ENCODE data around the gene RAPGEF3. TPM values are rescaled to one million over a fixed set of nuclear protein-coding genes. Genes with fewer than 3 reads are reported as not detected.
A peak's percentile ranks its signal among the peaks of the same experiment; 100 is the strongest.

The RAPGEF3 gene
- polyA plus RNA-seq, 5 donors = 11.2 to 20.3 (median 16.1) TPM

DNA sequence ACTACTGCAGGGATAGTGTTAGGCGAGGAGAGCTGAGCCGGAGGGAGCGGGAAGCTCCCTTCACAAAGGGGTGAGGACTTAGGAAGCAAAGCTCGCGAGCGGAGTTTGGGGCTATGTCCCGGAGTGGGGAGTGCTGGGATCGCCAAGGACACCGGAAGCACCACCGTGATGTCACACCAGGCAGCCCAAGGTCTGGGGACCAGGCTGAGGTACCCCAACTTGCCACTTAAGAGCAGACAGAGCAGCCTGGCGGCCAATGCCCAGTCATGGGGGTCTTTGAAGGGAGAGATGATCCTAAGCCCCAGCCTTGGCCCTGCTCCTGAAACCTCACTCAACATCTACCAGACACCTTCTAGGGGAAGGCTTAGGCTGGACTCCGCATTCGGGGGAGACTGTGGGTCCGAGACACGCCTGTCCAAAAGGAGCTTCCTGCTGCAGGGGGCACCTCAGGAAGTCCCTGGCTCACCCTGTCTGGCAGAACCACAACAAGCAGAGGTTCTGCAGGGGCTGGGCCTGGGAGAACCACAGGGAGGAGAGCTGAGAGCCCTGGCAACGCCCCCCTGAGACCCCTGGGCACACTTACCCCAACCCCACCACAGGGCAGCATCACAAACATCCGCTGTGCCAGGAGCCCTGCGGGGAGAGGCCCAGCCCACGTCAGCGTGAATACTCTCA lies 32.1 kb upstream of the RAPGEF3 start:
- no peak for DNase-seq

DNA sequence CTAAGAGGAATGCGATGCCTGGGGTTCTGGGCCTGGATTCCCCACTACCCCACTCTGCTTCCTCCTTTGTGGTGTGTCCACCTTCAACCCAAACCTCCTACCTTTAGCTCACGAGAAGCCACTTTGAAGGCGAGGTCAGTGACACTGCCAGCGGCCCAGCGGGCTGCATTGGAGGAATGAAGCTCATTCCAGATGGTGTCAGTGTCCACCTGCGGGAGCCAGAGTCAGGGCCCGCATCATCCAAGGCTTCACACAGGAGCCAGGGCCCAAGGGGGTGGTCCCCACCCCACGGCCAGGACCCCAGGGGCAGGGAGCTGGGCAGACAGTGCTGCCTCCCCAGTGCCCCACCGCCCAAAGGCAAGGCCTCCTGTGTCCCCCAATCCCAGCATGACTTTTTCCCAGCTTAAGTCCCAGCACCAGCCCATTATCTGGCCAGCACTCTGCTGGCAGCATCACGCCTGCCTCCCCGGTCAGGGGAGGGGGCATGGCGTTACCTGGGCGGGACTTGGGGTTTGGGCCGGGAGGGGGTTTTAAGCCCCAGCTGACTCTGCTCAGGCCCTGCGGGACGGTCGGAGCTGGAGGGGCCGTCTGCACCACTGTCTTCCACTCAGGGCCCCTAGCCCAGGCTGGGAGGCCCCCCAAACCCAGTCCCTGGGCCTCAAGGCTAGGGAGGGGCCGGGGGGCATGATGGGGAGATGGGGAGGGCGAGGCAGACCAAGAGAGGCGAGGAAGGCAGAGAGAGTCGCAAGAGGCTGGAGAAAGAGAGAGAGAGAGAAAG lies 31.2 kb upstream of the RAPGEF3 start:
- no peak for DNase-seq

DNA sequence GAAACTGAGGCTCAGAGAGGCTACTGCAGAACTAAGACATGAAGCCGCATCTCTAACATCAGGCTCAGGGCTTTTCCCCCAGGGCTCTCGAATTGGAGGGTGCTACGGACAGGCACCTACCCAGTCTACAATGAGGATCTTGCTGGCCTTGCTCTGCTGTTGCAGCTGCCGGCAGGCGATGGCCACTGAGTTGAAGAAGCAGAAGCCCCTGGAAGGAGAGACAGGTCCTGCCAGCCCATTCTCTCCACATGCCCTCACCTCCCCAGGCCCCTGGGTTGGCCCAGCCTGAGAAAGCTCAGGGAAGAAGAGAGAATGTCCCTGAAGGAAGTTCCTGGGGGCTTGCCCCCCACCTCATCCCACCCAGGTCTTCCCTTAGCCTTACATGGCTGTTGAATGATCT lies 30.5 kb upstream of the RAPGEF3 start:
- DNase-seq = no peak

DNA sequence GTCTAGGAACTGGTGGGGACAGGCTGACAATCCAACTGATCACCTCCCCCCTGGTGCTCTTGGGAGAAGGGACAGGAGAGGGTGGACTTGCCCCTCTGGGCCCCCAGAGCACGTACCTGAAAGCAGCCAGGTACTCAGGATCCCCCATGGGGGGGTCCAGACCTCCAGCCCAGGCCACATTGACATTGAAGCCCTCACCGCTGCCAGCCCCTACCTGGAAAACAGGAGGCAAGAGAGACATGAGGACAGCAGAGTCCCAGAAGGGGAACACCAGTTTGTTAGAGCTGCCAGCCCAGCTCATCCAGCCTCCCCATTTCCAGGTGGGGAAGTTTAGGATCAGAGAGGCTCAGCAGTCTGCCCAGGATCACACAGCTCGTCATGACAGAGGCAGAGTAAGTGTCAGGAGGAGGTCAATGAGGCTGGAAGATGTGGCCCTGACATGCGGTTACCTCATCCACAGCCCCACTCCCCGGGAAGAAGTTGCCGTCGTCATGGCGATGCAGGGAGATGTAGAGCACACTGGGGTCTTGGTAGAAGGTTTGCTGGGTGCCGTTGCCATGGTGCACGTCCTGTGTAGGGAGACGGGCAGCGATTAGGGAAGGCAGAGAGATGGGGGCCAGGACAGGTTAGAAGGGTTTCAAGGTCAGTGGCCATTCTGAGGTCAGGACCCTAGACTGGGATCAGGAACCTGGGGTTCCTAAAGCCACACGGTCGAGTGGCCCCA lies 29.1 kb upstream of the RAPGEF3 start:
- no peak for DNase-seq

DNA sequence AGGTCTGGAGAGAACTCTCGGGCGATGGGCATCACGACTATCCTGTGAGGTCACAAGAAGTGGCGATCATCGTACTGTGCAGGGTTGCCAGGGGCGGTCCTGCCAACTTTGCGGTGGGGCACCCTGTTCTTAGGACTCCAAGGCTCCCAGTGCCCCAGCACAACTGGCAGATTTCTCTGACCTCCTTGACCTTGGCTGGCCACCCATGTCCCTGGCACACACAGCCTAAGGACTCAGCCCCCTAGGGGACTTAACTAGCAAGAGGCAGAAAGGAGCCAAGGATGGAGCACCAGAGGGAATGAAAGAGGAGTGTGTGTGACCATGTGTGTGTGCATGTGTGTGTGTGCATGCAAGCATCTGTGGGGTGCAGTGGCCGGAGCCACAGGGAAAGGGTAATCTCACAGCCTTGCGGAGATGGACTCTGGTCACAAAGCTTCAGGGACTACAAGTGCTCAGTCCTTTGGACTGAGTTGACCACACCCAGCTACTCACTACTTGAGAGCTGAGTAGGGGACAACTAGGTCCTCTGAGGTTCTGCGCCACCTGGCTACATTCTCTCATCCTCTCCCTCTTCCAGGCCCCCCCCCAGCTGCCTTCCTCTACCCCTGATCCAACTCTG lies 28.1 kb upstream of the RAPGEF3 start:
- no peak for DNase-seq

DNA sequence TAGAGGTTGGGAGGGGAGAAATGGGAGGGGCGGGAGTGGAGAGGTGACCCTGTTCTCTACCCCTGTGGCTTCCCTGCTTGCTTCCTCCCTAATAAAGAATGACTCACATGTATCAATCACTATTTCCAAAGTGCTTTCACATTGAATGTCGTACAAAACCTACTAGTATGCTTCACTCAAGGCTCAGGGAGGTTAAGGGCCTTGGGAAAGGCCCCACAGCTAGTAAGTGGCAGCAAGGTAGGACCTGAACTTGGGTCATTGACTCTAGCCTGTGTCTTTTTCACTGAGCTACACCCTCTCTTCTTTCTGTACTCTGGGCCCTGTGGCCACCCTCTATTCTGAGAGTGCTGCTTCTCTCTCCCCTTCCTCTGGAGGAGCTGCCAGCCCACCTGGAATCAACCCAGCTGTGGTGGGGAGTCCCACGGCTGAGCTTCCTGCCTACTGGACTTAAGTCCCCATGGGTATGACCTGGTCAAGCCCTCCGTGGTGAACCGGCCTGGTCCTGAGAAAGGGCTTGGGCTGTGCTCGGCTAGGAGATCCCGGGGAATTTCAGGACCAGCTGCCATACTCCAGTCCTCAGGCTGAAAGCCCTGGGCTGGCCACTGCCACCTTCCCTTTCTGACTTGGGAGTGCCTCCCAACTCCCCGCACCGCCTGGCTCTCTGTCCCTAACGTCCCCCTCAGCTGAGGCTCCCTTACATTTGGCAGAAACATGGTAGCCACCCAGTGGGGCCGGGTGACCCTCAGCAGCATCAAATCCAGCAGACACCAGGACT lies 27.4 kb upstream of the RAPGEF3 start:
- DNase-seq = no peak

DNA sequence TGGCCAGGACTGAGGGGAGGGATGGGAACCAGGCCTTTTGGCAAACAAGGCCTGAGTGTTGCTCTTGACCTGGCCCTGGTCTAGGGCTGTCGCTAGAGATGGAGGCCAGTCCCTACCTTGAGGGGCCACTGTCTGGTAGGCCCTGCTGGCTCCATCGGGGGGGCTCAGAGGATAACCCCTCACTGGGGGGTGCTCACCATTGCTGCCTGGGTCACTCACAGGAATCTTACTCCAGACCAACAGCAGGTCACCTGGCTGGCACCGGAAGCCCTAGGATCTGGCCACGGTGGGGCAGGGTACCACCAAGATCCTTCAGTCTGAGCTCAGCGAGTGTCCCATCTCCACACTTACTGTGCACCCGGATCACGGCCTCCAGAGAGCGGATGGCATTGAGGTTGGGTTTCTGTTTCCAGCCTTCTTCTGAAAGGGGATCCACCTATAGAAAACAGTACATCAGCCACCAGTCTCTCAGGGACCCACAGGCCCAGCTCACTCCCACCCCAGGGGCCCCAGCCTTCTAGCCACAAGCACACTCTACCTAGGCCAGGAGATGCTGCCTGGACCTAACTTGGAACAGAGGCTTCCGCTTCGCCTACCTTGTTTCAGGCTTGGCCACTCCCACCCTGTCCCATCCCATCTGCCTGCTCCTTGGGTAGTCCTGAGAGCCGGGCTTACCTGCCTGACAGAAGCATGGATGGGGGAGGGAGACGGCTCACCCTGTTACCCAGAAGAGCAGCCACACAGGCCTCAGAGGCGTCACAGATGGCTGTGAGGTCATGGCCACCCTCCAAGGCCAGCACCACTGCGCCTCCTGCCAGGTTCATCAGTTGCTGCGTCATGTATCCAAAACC lies 26.6 kb upstream of the RAPGEF3 start:
- no peak for DNase-seq

DNA sequence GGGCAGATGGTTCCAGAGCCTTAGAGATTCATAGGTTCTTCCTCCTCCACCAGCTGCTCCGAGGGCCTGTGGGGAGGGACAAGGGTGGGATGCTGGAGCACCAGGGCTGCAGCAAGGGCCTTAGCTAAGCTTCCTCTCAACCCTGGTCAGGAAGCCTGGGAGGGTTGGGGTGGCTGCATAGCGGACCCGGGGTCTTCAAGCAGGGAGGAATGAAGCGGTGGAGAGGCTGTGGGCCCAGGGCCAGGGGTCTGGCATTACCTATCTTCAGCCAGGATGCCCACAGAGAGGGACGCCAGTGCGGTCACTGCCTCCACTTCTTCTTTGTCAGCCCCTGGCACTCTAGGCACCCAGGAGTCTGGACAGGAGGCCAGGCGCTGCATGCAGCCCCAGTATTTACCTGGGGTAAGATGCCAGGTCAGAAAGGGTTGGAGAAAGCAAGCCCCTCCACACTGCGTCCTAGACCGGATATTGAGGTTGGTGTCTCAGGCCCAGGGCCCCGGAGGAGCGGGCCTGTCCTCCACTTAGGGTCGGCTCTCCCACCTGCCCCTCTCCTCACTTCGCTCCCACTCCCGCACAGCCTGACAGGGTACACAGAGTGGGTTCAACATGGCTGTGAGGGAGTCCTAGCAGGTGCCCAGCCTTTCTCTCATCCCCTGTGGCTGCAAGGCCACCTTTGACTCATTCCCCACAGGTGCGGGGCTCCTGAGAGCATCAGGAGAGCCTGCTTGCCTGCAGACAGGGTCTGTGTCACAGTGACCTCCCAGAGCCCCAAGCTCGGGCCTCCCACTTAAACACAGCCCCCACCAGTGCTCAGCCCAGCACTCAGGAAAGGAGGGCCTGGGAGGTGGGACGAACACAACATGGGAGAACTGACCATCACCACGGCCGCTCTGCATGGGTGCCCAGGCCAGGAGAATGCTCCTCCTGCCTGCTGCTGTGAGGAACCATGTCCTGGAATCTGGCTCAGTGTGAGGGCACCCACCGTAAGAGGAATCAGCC lies 25.4 kb upstream of the RAPGEF3 start:
- DNase-seq = no peak

DNA sequence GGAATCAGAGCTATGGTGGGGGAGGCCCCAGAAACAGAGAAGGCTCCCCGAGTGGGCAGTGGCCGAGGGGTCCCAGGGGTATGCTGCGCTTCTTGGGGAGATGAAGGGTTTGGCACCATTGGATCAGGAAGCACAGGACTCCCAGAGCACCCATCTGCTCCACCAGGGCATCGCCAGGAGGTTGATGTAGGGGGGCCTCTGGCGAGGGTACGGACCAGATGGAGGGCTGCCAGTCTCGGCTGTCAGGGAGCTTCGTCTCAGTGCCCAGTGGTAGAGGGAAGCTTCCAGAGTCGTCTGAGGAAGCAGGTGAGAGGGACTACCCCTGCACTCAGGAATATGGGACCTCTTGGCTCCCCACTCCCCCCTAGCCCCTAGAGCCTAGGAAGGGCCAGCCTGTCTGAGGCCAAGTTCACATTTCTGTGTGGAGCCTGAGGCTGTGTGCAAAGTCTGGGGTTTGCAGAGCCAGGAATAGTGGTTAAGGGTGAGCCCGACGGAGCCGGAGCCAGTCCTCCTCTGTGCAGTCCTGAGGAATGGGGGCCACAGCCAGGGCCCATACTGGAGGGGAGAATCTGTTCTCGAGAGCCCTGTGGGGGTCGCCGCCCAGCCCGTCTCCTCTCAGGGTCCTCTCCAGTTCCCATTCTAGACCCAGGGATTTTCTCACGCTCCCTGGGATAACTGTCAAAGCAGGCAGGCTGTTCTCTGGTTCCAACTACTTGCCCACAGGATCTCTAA lies 24.5 kb upstream of the RAPGEF3 start:
- no peak for DNase-seq

DNA sequence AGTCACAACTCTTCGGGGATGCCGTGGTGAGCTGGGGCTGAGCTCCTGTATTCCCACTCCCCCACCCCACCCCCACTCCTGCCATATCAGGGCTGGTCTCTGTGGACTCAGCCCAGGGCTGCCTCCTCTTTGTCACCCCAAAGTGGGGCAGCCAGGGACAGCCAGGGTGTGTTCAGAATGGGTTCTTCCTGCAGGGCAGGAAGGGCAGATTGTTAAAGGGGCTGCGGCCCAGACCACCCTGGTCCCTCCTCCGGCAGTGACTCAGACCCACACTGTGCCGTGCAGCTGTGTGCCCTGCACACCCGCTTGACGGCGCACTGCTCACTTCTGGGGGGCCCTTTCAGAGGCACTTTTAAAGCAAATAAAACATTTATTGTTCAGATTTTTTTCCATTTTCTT lies 23.7 kb upstream of the RAPGEF3 start:
- no peak for DNase-seq

DNA sequence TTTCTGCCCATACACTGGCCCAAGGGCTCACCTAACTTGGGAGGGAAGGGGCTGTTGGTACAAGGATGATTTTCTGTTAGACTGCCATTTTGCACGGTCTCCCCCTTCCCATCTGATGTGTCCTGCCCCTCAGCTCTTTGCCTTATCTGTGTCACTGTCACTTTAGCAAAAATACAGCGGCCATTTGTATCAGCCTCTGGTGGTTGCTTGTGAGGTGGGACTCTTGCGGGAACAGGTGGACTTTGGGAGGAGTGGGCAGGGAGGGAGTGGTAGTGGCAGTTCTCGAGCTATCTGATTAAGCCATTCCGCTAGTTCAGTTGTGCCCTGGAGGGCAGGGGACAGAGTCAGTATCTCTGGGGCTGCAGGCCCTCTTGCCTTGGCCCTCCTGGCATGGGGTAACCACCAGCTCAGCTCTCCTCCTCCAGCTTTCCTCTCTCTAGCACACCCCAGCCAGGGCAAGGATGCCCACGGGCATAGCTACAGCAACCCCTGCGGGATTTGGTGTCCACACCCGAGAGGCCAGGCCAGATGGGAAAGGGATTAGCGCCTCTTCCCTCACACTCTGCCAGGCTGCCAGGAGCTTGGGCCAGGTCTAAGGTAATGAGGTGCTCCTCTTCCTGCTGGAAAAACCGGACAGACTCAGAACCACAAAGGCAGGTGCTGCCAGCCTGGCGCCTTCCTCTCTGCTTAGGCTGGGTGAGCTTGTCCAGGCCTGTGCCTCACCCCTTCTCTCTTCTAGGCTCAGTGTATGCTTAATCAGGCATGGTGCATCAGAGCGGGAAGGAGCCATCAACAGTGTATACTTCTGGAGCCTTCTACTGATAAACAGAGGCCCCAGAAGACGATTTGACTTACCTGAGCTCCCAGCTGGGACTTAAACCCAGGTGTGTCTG lies 23.0 kb upstream of the RAPGEF3 start:
- DNase-seq = no peak

DNA sequence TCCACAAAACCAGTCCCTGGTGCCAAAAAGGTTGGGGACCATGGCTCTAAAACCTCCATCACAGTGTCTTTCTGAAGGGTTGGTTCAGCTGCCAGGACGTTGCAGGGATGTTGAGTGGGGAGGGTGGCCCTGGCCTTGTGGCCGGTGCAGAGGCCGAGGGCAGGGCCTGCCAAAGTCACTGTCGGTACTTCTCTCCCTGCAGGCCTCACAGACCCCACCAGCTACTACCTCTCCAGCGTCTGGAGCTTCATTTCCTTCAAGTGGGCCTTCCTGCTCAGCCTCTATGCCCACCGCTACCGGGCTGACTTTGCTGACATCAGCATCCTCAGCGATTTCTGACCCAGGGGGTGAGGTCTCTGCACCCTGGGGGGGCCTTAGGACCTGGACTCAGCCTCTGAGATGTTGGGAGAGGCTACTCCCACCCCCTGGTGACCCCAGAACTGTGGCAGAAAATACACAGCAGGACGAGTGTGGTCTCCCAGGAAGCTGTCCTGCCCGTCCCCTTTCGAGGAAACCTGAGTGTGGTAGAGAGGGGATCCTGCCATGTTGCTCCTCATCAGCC lies 21.3 kb upstream of the RAPGEF3 start:
- DNase-seq = no peak

DNA sequence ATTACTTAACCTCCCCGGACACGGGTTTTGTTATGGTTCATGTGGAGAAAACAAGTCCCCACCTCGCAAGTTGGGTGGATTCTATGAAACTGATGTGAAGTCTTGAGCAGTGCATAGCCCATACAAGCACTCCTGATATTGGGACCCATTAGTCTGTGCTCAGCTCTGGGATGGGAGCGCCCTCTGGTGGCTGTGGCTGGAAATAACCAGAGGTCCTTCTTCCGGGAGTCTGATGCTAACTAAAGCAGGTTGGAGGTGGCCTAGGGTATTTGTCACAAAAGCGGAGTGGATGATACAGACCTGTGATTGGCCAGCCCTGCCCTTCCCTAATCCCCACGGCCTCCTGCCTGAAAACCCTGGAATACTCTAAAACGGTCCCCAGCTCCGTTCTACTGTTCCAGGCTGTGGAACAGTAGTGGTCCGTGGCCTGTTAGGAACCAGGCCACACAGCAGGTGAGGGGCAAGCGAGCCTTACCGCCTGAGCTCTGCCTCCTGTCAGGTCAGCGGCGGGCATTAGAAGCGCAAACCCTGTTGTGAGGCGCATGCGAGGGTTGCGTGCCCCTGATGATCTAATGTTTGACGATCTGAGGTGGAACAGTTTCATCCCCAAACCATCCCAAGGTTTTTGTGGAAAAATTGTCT lies 20.7 kb upstream of the RAPGEF3 start:
- DNase-seq = peak; percentile 72 to 85

DNA sequence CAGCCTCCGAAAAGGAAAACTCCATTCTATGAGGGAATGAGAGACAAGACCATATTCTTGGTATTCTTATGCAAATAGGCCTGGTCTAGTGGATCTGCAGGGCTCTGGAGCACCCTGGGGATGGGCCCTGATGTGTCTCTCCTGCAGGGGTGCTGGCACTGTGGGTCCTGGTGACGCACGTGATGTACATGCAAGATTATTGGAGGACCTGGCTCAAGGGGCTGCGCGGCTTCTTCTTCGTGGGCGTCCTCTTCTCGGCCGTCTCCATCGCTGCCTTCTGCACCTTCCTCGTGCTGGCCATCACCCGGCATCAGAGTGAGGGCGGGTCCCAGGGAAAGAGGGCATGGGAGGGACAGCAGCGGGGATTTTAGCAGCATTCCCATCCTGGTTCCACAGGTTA lies 20.2 kb upstream of the RAPGEF3 start:
- no peak for DNase-seq

DNA sequence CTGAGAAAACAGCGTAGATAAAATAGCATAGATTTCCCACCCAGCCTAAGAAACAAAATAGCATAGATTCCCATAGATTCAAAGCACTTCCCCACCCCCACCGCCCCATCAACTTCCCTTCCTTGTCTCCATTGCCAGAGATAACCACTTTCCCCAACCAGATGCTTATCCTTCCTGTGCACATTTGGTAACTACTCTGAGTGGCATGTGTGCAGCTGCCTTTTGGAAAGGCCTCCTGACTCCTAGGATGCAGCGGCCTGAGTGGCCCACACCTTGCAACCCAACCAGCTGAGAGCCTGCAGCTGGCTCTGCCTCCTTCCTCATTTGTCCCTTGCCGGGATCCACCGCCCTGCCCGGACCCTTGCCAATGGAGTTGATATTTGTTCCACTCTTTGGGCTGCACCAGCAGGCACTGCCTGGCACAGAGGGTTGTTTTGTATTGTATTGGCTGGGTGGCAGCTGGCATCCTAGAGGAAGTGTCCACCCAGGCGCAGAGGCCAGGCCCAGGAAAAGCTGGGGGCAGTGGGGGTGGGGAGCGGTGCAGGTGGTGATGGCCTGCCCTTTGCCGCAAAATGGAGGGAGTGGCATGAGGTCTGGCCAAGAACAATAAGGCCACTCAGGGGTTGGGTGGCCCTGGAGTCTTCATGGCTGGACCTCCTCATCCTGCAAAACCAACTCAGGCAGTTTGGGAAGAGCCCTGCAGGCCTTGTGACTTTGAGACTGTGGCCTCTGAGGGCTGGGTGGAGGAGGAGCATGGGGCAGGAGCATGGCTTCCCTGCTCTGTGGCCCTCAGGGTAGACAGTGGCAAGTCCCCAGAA lies 19.3 kb upstream of the RAPGEF3 start:
- no peak for DNase-seq

DNA sequence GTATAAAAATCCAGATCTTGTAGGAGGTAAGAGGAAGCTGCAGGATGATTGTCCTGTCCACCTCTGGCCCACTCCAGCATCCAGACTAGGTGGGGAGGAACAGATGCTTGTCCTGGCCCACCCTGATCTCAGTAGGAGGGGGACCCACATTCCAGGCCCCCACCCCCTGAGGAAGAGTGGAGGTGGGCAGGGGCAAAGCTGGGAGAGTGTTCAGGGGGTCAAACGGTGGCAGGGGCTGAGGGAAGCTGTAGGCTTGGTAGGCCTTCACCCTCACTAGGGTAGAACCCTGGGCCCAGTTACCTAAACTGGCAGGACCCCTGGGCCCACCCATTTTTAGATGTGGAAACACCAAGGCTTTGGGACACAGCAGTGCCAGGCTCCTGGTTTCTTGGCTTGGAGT lies 18.5 kb upstream of the RAPGEF3 start:
- no peak for DNase-seq
